Dendritic cell treated with granulocyte-macrophage colony-stimulating factor and Interleukin-4, amounts not matched to agents 40 ng/mL and 50 ng/mL, for 4 days (primary cell): ENCODE results near the gene GID8.

ENCODE experiments used
- H3K27ac Mint-ChIP-seq: one replicate; pipeline ENCODE4 v1.8.0; 2022; ENCODE audit warnings: mild to moderate bottlenecking, mixed read lengths
- H3K27me3 Mint-ChIP-seq: one replicate; pipeline ENCODE4 v1.8.0; 2022; ENCODE audit warnings: mild to moderate bottlenecking, mixed read lengths
- H3K36me3 Mint-ChIP-seq: one replicate; pipeline ENCODE4 v1.8.0; 2022; ENCODE audit warnings: low read depth, mixed read lengths
- H3K4me1 Mint-ChIP-seq: one replicate; pipeline ENCODE4 v1.8.0; 2022; ENCODE audit warnings: low read depth, mixed read lengths
- H3K4me3 Mint-ChIP-seq: one replicate; pipeline ENCODE4 v1.8.0; 2022; ENCODE audit warnings: mild to moderate bottlenecking, moderate library complexity, mixed read lengths
- H3K9me3 Mint-ChIP-seq: one replicate; pipeline ENCODE4 v1.8.0; 2022; ENCODE audit warnings: mixed read lengths
- intact Hi-C: fragments of 100-400 bp; cut with micrococcal nuclease; formaldehyde crosslinking; loops from one replicate; pipeline ENCODE4 v1.15.0; 2022

GID8 gene

DNA sequence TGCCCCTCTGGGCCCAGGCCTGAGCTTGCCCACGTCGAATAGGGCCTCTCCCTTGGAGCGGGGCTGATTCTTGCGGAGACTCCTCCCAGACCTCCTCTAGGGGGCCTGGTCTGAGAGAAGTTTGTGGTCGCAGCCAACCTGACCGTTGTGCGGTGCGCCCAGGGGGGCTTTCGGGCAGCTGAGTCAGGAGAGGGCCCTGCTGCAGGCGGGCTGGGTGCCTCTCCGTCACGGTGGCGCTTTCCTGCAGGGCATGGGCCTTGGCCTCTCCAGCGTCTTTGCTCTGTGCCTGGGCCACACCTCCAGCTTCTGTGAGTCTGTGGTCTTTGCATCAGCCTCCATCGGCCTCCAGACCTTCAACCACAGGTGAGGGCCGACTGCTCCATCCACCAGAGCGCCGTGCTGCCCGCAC lies 27.4 kb downstream of the GID8 start:
- H3K4me3 Mint-ChIP-seq, result no peak overlapping the region
- intact Hi-C loops, result no loop called here
- H3K9me3 Mint-ChIP-seq, result no peaks in the 10 kb centered on the region
- H3K27me3 Mint-ChIP-seq, result peaks cover 10% of the 10 kb centered on the region
- H3K4me1 Mint-ChIP-seq, result peaks cover 21% of the 10 kb centered on the region
- no peak overlapping the region for H3K27ac Mint-ChIP-seq
- peaks cover 71% of the 10 kb centered on the region for H3K36me3 Mint-ChIP-seq

DNA sequence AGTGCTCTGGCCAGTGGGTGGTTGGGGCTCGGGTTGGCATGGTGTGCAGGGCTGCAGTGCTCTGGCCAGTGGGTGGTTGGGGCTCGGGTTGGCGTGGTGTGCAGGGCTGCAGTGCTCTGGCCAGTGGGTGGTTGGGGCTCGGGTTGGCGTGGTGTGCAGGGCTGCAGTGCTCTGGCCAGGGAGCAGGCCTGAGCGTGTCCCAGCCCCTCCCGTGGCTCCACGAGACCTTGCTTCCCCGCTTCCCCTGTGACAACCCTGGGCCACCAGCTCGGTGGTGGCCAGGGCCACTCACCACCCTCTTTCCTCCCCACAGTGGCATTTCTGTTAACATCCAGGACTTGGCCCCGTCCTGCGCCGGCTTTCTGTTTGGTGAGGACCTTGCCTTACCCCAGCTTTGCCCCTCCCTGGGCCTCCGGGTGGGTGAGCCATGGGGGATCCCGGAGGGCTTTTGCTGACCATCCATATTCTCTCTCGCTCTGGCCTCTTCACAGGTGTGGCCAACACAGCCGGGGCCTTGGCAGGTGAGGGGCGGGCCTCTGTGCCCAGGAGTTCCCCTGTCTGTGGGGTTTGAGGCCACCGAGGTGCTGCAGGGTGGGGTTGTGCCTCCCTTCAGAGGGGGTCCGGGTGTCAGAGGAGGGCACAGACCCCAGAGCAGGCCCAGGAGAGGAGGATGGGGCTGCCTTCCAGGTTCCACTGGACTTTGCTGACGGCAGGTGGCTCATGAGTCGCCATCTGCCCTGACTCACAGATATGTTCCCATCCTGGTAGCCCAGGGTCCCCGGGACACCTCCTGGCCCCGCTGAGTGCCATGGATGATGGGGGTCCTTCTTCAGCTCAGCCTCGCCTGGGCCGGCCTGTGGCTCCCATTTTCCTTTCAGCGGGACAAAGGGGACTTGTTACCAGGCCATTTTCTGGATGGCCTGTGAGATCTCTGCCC lies 28.5 kb downstream of the GID8 start:
- H3K27me3 Mint-ChIP-seq, result peaks cover 18% of the 10 kb centered on the region

DNA sequence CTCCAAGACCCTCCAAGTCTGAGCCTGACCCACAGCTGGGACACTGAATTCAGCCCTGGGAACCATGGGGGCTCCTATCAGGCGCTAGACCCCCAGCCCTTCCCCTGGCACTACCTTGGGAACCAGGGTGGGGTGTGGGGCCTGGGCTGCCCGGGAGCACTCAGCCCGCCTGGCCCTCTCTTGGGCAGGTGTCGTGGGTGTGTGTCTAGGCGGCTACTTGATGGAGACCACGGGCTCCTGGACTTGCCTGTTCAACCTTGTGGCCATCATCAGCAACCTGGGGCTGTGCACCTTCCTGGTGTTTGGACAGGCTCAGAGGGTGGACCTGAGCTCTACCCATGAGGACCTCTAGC lies 29.2 kb downstream of the GID8 start:
- peaks cover 24% of the 10 kb centered on the region for H3K27me3 Mint-ChIP-seq
- H3K4me3 Mint-ChIP-seq, result no peak overlapping the region
- no peaks in the 10 kb centered on the region for H3K9me3 Mint-ChIP-seq
- peaks cover 54% of the 10 kb centered on the region for H3K36me3 Mint-ChIP-seq
- intact Hi-C loops, result no loop called here
- peaks cover 23% of the 10 kb centered on the region for H3K4me1 Mint-ChIP-seq
- H3K27ac Mint-ChIP-seq, result no peak overlapping the region

More for the DNA sequence above, 28.5 kb downstream of the GID8 start:
- H3K36me3 Mint-ChIP-seq, result peaks cover 60% of the 10 kb centered on the region
- H3K9me3 Mint-ChIP-seq, result no peaks in the 10 kb centered on the region
- H3K27ac Mint-ChIP-seq, result no peak overlapping the region
- intact Hi-C loops, result no loop called here
- H3K4me1 Mint-ChIP-seq, result peaks cover 17% of the 10 kb centered on the region
- H3K4me3 Mint-ChIP-seq, result no peak overlapping the region

DNA sequence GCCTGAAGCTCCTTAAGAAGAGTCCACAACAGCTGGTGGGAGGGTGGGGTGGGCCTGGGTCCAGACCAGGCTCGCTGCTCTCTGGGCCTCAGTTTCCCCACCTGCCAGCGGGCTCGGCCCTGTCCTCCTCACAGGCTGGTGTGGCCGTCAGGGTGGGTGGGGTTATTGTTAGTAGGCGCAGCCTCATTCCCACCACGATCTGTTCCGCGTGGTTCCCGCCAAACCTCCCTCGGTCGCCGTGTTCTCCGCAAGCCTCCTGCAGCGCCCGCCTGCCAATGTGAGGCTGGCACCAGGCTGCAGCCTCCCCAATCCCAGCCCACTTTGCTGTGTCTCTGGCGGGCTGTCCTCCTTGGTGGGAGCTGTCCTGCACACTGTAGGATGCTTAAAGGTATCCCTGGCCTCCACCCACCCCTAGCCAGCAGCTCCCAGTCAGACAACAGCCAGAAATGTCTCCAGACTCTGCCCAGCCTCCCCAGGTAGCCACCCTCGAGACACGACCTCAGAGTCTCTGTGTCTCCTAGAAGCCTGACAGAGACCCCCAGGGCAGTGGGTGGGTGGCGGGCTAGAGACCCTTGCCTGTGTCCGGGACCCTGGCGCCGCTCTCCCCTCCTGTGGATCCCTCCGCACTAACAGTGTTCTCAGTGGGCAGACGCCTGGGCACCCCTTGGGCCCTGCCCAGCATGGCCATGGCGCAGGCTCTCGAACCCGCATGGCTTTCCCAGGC lies 29.8 kb downstream of the GID8 start:
- intact Hi-C loops, result no loop called here
- peaks cover 47% of the 10 kb centered on the region for H3K36me3 Mint-ChIP-seq

DNA sequence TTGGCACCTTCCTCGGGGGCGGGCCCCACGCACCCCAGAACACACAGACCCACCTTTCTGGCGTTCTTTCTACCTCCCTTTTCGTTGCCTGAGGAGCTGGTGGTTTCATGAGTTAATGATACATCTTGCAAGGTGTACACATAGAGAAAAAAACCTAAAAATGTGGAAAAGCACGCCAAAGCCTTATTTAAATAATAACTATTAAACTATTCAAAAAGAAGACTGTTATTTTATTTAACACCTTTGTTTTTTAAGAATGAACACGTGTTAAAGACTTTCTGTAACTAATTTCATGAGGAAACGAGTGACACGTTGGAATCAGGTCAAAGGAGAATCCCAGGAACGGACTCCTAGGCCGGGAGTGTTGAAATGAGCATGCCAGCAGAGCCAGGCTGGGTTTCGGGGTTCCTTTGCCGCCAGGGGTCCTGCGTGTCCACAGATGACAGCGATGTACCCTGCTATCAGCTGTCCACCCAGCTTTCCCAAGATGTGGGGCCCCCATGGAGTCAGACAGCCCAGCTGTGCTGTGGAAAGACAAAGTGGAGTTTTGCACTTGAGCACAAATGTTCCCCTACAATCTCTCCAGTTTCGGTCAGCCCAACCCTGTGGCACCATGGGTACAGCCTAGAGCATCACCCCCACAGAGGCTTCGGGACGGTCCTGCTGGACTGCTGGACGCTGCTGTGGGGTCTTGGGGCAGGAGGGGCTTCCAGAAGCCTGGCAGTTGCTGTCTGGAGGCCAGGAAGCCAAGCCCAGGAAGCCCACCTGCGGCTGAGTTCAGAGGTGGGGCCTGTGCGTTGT lies 30.6 kb downstream of the GID8 start:
- Mint-ChIP-seq H3K27me3 (peaks cover 39% of the 10 kb centered on the region), H3K27ac (no peak overlapping the region), H3K4me3 (no peak overlapping the region), H3K36me3 (peaks cover 39% of the 10 kb centered on the region), H3K9me3 (no peaks in the 10 kb centered on the region), H3K4me1 (peaks cover 28% of the 10 kb centered on the region)
- intact Hi-C loops, result no loop called here

More for the DNA sequence above, 29.8 kb downstream of the GID8 start:
- Mint-ChIP-seq H3K27me3 (peaks cover 31% of the 10 kb centered on the region), H3K27ac (no peak overlapping the region), H3K9me3 (no peaks in the 10 kb centered on the region), H3K4me3 (no peak overlapping the region), H3K4me1 (peaks cover 29% of the 10 kb centered on the region)

GRCh38 chr20:62969179-62969760 lies 31.3 kb downstream of the GID8 start:
- Mint-ChIP-seq H3K27ac (no peak overlapping the region), H3K4me1 (peaks cover 21% of the 10 kb centered on the region), H3K36me3 (peaks cover 32% of the 10 kb centered on the region), H3K9me3 (no peaks in the 10 kb centered on the region), H3K27me3 (peaks cover 46% of the 10 kb centered on the region), H3K4me3 (no peak overlapping the region)
- intact Hi-C loops, result no loop called here

- intact Hi-C loops, result no loop called here
- Mint-ChIP-seq H3K4me1 (peaks cover 14% of the 10 kb centered on the region), H3K4me3 (no peak overlapping the region), H3K27ac (no peak overlapping the region), H3K9me3 (no peaks in the 10 kb centered on the region), H3K27me3 (peaks cover 52% of the 10 kb centered on the region), H3K36me3 (peaks cover 26% of the 10 kb centered on the region)
Measured at GRCh38 chr20:62969939-62970306, 32.0 kb downstream of the GID8 start.

DNA sequence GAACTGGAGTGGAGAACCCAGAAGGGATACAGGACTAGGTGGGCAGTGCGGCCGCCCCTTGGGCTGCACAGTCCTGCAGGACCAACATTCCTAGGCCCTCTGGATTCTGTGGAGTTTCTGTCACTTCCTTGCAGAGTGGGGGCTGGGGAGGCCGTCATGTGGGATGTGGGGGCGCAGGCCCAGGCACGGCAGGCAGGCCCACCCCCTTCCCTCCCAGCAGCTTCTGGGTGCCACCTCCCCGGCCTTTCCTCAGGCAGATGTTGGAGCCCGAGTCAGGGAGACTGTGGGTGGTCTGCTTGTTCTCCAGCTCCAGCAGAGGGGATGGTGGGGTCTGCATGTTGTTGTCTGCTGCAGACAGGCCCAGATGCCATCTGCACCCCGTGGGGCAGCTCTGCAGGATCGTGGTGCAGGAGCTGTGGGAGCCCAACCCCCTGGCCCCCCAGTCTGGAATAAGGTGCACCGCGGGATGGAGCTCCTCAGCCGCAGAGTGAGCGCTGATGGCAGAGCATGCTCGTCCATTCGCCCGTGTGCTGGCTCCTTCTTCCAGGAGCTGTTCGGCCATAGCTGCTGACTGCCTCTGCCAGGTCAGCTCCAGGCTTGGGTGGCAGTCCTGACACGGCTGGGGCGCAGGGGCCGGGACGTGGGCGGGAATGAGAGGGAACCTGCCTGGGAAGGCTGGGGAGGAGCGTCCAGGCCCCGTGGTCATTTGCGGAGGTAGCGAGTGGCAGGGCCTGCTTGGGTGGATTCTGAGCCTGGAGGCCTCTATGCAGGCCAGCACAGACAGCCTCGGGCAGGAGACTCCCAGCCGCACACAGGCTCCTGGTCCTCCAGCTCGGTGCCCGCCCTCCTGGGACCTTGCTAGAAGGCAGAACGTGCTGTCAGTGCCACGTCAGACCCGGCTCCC lies 32.6 kb downstream of the GID8 start:
- no peak overlapping the region for H3K4me3 Mint-ChIP-seq
- H3K9me3 Mint-ChIP-seq, result no peaks in the 10 kb centered on the region
- peaks cover 13% of the 10 kb centered on the region for H3K4me1 Mint-ChIP-seq

DNA sequence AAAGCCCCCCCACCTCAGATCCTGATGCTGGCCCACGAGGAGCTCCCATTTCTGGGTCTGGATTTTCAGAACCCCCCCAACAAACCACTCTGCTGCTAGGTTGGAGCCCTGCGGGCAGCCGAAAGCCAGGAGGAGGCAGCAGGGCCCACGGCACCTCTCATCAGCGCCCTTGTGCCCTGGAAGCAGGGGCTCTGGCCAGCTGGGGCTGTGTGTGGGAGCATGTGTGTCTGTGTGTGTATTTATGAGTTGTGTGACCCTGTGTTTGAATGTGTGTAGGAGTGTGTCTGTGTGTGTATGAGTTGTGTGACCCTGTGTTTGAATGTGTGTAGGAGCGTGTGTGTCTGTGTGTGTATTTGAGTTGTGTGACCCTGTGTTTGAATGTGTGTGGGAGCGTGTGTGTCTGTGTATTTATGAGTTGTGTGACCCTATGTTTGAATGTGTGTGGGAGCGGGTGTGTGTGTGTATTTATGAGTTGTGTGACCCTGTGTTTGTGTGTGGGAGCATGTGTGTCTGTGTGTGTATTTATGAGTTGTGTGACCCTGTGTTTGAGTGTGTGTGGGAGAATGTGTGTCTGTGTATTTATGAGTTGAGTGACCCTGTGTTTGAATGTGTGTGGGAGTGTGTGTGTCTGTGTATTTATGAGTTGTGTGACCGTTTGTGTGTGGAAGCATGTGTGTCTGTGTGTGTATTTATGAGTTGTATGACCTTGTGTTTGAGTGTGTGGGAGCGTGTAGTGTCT lies 33.4 kb downstream of the GID8 start:
- peaks cover 13% of the 10 kb centered on the region for H3K4me1 Mint-ChIP-seq
- H3K27ac Mint-ChIP-seq, result no peak overlapping the region
- H3K4me3 Mint-ChIP-seq, result no peak overlapping the region
- H3K27me3 Mint-ChIP-seq, result peaks cover 66% of the 10 kb centered on the region
- intact Hi-C loops, result no loop called here
- no peaks in the 10 kb centered on the region for H3K9me3 Mint-ChIP-seq
- peaks cover 12% of the 10 kb centered on the region for H3K36me3 Mint-ChIP-seq

More for the DNA sequence above, 32.6 kb downstream of the GID8 start:
- peaks cover 19% of the 10 kb centered on the region for H3K36me3 Mint-ChIP-seq
- peaks cover 58% of the 10 kb centered on the region for H3K27me3 Mint-ChIP-seq
- intact Hi-C loops, result no loop called here
- H3K27ac Mint-ChIP-seq, result no peak overlapping the region

DNA sequence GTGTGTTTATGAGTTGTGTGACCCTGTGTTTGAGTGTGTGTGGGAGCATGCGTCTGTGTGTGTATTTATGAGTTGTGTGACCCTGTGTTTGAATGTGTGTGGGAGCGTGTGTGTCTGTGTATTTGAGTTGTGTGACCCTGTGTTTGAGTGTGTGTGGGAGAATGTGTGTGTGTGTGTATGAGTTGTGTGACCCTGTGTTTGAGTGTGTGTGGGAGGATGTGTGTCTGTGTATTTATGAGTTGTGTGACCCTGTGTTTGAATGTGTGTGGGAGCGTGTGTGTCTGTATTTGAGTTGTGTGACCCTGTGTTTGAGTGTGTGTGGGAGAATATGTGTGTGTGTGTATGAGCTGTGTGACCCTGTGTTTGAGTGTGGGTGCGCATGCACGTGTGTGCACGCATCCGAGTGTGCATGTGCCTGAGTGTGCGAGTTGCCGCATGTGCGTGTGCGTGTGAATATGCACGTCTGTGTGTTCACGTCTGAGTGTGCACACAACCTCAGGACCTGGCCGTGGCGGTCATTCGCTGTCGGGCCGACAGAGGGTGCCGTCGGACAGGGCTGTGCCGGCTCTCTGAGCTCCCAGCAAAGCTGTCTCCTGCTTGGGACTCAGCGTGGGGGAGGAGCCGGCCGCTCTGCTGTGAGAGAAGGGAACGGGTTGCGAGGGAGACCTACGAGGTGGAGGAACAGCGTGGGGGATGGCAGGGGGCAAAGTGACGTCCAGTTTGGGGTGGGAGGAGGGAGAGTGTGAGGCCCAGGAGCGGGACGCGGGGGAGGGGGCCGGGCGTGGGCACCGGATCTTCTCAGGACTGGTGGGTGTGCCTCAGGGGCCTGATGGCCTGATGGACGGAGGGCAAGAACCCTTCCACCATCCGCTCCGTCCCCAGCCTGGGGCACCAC lies 34.2 kb downstream of the GID8 start:
- H3K9me3 Mint-ChIP-seq, result no peaks in the 10 kb centered on the region
- H3K4me1 Mint-ChIP-seq, result peaks cover 13% of the 10 kb centered on the region
- H3K36me3 Mint-ChIP-seq, result peaks cover 7% of the 10 kb centered on the region
- H3K4me3 Mint-ChIP-seq, result no peak overlapping the region
- H3K27ac Mint-ChIP-seq, result no peak overlapping the region
- intact Hi-C loops, result loop anchor here (1.0 kb wide), 1 partner anchor 37 kb away; no protein-coding TSS in a partner anchor
- peaks cover 73% of the 10 kb centered on the region for H3K27me3 Mint-ChIP-seq

- peaks cover 82% of the 10 kb centered on the region for H3K27me3 Mint-ChIP-seq
- peaks cover 22% of the 10 kb centered on the region for H3K4me1 Mint-ChIP-seq
- no peak overlapping the region for H3K4me3 Mint-ChIP-seq
Measured at GRCh38 chr20:62972845-62973745, 35.1 kb downstream of the GID8 start.

More at GRCh38 chr20:62972845-62973745, 35.1 kb downstream of the GID8 start:
- intact Hi-C loops, result loop anchor here (1.0 kb wide), 1 partner anchor 36 kb away; no protein-coding TSS in a partner anchor
- no peak overlapping the region for H3K27ac Mint-ChIP-seq
- H3K9me3 Mint-ChIP-seq, result no peaks in the 10 kb centered on the region
- peaks cover 2% of the 10 kb centered on the region for H3K36me3 Mint-ChIP-seq
